Astrocyte of the hippocampus (primary cell): ENCODE results near the gene TSN.
"Not testable (repeated sequence)": the region's sequence is repeated elsewhere in the genome, so short reads cannot be mapped to it uniquely, and the experiment has no call there.

ENCODE experiments used
- DNase-seq: peaks from one replicate; pipeline ENCODE4 v3.0.0; 2011; ENCODE audit warnings: low read depth, low spot score

TSN gene

DNA sequence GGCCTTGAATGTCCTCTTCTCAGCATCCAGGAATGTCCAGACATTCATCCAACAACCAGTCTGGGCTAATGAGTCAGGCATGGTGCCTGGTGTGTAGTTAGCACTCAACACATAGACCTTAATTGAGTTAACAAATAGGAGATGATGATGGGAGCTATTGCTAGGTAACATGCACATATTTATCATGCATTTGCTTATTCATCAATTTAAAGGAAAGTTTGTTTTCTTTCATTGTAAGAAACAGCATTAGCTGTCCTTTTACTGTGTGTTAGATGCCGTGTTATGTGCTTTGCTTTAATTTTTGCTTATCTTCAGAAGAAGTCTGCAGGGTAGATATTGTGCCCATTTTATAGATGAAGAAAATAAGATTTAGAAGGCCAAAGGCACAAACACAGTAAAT, 43.2 kb downstream of the TSN start:
- no peak for DNase-seq

DNA sequence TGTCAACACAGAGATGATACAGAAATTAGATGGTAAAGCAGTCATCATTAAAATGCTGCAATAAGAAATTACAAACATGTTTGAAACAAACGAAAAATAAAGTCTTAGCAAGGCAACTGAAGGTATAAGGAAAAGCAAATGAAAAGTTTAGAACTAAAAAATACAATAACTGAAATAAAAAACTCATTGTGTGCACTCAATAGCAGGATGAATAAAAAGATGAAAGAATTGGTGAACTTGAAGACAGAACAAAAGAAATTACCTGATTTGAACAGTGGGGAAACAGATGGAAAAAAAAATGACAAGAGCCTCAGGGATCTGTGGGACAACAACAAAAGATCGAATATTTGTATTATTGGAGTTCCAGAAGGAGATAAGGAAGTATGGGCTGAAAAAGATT, 46.5 kb downstream of the TSN start:
- no peak for DNase-seq

DNA sequence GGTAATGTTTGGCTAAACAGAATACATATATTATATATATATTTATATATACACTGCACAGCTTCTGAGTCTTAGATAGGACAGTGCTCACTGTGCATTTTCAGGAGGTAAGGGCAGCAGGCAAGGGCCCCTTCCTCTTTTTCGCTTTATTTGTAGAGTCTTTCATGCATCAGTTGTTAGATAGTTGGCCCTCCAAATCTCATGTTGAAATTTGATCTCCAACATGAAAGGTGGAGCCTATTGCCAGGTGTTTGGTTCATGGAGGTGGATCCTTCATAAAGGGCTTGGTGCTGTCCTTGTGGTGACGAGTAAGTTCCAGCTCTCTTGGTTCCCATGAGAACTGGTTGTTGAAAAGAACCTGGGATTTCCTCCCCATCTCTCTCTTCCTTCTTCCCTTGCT, 48.1 kb downstream of the TSN start:
- no peak for DNase-seq

DNA sequence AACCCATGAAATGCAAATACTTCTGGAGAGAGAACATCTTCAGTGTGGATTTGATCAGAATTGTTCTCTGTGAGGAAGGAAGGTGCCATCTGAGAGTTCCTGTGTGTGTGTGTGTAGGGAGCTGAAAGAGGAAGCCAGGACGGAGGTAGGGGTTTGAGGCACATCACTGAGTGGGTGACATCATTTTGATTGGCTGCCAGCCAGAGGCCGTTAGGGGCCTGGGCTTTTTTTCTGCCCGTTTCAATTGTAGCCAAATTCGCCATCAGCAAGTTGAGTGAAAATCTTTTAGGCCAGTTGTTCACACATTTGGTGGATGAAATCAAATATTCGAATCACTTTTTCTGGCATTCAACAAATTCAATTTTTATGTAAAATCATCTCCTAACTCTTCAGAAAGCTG, 48.9 kb downstream of the TSN start:
- peak; percentile 82 for DNase-seq

DNA sequence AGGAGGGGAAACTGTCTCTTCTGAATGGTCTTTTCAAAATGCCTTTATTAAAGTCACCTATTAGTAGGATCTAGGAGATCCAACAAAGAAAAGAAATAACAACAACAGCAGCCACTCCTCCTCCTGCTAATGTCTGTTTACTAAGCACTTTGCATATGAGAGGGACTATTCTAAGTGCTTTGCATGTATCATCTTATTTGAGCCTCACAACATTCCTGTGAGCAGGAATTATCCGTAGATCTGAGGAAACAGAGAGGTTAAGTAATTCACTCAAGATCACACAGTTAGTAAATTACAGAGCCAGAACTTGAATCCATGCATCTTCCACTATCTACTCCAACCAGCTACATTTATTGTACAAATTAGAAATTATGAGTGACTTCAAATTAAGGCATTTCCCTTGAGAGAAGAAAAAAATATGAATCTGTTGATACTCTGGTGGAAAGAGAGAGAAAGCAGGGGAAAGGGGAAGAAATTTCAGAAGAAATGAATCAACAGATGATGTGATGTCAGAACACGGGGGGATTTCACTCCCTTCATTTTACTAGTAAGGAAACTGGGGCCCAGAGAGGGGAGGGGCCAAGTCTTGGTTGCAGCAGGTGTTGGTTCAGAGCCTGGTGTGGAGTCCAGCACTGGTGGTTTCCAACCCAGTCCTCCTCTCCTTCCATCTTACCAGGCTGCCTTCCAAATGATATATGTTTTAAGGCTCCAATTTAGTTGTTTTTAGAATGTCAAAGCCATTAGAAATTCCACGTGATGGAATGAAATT, 49.7 kb downstream of the TSN start:
- DNase-seq: no peak

DNA sequence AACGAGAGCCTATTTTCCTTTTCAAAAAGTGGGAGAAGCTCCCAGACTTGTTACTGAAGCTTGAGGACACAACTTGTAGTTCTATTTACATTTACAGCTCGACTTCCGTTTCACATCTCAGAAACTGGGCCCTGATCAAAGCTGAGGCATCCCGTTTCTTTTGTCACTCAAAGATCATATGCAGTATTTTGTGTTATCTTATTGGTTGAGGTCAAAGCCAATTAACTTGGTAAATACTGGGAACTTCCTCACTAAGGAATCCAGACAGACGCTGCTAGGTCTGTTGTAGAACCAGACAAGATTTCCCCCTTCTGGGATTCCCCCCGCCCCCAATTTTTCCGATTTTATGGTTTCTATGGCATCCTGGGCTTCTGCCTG, 50.3 kb downstream of the TSN start:
- no peak for DNase-seq

DNA sequence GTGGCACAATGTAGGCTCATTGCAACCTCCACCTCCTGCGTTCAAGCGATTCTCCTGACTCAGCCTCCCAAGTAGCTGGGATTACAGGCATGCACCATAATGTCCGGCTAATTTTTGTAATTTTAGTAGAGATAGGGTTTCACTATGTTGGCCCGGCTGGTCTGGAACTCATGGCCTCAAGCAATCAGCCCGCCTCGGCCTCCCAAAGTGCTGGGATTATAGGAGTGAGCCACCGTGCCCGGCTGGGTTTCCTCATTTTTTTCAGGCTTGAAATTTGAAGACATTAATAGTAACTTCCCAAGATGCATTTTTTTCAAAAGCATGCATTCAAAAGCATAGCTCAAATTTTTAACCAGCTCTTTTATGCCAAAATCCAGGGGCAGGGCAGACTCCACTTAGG, 52.3 kb downstream of the TSN start:
- not testable (repeated sequence) for DNase-seq

DNA sequence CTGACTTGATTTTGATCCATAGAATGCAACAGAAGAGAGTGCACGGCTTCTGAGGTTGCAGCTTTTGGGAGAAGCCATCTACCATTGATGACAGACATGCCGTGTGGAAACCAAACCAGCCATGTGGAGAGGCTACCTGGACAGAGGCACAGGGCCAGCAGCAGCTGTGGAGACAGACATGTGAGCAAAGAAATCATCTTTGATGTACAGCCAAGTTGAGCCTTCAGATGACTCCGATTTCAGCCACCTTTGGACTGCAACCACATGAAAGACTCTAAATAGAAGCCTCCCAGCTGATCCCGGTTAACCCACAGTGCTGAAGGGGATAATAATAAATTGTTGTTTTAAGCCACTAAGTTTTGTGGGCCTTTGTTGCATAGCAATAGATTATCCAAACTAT, 54.2 kb downstream of the TSN start:
- DNase-seq: no peak

DNA sequence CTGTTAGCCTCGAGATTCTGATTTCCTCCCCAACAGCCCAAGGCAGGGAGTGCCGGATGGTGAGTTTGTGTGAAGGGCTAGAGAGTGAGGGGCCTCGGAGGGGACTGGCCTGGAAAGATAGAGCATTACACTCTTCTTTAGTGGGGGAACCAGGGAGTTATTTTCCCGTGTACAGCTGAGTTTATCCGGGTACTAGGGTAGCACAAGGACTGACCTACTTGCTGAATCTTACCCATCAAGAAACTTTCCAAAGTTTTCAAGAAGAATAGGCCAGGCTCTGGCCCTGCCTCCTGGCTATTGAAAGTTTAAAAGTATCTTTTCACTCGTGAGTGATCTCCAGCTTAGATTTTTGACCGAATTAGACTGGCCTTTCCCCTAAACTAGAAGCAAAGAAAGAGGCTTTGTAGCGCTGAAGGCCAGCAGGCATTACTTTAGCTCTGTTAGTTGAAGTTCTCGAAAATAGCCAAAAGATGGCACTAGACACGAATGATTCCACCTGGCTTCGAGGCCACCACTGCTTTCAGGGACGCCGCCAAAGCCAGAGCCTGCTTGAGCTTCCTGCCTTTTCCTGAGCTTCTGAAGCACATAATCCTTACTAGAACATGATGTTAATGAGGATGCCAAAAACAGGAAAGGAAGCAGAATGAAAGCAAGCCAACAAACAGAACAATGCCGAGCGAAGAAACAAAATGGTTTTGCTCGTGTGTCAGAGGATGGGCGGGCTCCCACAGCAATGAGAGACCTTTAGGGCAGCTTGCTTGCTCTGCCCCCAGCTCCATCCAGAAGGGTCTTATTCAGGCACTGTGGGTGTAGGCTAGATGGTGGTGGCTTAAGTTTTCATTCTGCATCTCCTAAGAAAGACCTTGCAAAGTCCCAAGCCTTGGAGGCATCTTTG, 55.8 kb downstream of the TSN start:
- peak; percentile 83 for DNase-seq

DNA sequence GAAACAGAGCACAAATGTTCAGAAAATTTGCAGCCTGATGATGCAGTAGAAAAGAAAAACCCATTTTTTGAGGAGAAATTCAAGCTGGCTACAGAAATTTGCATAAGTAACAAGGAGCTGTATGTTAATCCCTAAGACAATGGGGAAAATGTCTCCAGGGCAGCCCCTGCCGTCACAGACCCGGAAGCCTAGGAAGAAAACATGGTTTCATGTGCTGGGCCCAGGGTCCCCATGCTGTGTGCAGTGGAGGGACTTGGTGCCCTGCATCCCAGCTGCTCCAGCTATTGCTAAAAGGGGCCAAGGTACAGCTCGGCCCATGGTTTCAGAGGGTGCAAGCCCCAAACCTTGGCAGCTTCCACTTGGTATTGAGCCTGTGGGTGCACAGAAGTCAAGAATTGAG, 57.6 kb downstream of the TSN start:
- DNase-seq: not testable (repeated sequence)

DNA sequence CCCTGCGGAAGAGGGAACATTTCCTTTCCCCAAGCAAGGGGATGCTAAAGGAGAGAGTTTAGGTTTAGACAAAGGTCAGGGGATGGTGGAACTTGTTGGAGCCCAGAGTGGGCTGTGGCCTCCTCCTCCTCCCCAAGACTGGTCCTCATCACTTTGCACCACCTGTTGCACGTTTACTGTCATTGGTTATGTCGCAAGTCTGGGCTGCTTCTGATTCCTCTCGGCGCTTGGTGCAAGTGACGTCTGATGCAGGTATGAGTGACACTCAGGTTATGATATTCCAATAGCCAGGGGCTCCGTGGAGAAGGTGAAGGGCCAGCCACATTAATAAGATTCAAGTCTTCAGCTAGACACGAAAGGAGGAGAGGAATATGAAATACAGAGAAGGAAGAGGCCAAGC, 59.8 kb downstream of the TSN start:
- DNase-seq: no peak

DNA sequence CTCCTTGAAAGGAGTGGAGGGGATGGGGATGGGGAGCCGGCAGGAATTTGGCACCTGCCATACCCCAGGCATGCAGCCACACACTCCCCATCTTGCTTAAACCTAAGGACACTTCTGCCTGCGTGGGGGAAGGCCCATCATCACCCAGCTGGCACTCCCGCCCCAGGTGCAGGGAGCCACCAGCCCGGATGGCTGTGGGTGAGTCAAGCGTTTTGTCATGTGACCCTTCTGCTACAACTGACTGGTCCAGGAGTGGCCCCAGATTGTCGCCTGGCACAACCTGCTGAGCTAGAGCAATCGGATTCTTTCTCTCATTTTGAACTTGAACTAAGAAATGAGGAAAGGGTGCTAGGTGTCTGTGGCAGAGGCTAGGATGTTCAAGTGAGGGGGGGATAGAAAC, 61.3 kb downstream of the TSN start:
- DNase-seq: no peak

DNA sequence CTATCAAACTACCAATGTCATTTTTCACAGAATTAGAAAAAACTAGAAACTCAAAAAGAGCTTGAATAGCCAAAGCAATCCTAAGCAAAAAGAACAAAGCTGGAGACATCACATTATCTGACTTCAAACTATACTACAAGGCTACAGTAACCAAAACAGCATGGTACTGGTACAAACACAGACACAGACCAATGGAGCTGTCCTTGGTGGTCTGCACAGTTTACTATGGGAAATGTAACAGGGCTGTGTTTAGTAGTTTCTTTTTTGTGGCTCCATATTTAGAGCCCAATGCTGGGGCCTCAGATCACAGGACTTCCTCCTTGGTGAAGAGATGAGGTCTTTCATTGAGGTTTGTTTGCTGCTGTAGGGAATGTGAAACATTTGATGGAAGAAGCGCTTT, 61.9 kb downstream of the TSN start:
- DNase-seq: not testable (repeated sequence)
